ENCODE data around the gene UBE2G1. TPM values are rescaled to one million over a fixed set of nuclear protein-coding genes. Genes with fewer than 3 reads are reported as not detected.

Gene UBE2G1
- total RNA-seq, 2 experiments from 2014 or later, result 51.0 to 52.9 TPM

- intact Hi-C loops (cut with DNase I, micrococcal nuclease), result no loop called here
- H3K4me1 Mint-ChIP-seq, result peaks cover 55% of the 10 kb centered on the region
These were observed 48.9 kb downstream of the UBE2G1 start for GRCh38 chr17:4317610-4318009.

GRCh38 chr17:4316648-4317047 is 49.8 kb downstream of the UBE2G1 start:
- H3K27me3 Mint-ChIP-seq, result no peaks in the 10 kb centered on the region
- peaks cover 60% of the 10 kb centered on the region for H3K4me1 Mint-ChIP-seq
- no peak for DNase-seq
- no peaks in the 10 kb centered on the region for H3K9me3 Mint-ChIP-seq (ENCODE audit: low read depth)
- no peak overlapping the region for H3K4me3 Mint-ChIP-seq
- no peak for ATAC-seq
- intact Hi-C loops (cut with DNase I, micrococcal nuclease), result no loop called here
- H3K27ac Mint-ChIP-seq, result no peak overlapping the region
- ChIA-PET CTCF (interaction anchor here (0.6 to 1.6 kb wide), 3 partner anchors 11 to 101 kb away, joined by 3 to 5 read pairs (median 4); no protein-coding TSS in a partner anchor), POLR2A (no interaction called here)
- H3K36me3 Mint-ChIP-seq (ENCODE audit: low read depth), result peaks cover 5% of the 10 kb centered on the region

More at GRCh38 chr17:4317610-4318009, 48.9 kb downstream of the UBE2G1 start:
- Mint-ChIP-seq H3K36me3 (ENCODE audit: low read depth) (peaks cover 5% of the 10 kb centered on the region), H3K9me3 (ENCODE audit: low read depth) (no peaks in the 10 kb centered on the region), H3K27ac (no peak overlapping the region), H3K4me3 (no peak overlapping the region), H3K27me3 (no peaks in the 10 kb centered on the region)
- ChIA-PET CTCF (interaction anchor here (1.4 to 1.5 kb wide), 2 partner anchors 10 to 13 kb away, joined by 3 to 4 read pairs; no protein-coding TSS in a partner anchor), POLR2A (no interaction called here)
- ATAC-seq (no peak), DNase-seq (no peak)

GRCh38 chr17:4314618-4315017 is 51.9 kb downstream of the UBE2G1 start:
- intact Hi-C loops (cut with DNase I, micrococcal nuclease), result no loop called here
- Mint-ChIP-seq H3K27me3 (no peaks in the 10 kb centered on the region), H3K9me3 (ENCODE audit: low read depth) (no peaks in the 10 kb centered on the region), H3K27ac (peak overlapping the region; percentile 43), H3K4me1 (peaks cover 75% of the 10 kb centered on the region), H3K36me3 (ENCODE audit: low read depth) (peaks cover 5% of the 10 kb centered on the region), H3K4me3 (no peak overlapping the region)
- ATAC-seq (no peak), DNase-seq (no peak)
- CTCF ChIA-PET, result no interaction called here
- POLR2A ChIA-PET, result no interaction called here

- Mint-ChIP-seq H3K36me3 (ENCODE audit: low read depth) (peaks cover 5% of the 10 kb centered on the region), H3K9me3 (ENCODE audit: low read depth) (no peaks in the 10 kb centered on the region), H3K4me1 (peaks cover 74% of the 10 kb centered on the region), H3K27ac (peak overlapping the region; percentile 37), H3K27me3 (no peaks in the 10 kb centered on the region), H3K4me3 (no peak overlapping the region)
- ATAC-seq, result no peak
- intact Hi-C loops (cut with DNase I, micrococcal nuclease), result no loop called here
- no peak for DNase-seq
- ChIA-PET POLR2A (no interaction called here), CTCF (no interaction called here)
These were observed 52.3 kb downstream of the UBE2G1 start for GRCh38 chr17:4314179-4314578.

DNA sequence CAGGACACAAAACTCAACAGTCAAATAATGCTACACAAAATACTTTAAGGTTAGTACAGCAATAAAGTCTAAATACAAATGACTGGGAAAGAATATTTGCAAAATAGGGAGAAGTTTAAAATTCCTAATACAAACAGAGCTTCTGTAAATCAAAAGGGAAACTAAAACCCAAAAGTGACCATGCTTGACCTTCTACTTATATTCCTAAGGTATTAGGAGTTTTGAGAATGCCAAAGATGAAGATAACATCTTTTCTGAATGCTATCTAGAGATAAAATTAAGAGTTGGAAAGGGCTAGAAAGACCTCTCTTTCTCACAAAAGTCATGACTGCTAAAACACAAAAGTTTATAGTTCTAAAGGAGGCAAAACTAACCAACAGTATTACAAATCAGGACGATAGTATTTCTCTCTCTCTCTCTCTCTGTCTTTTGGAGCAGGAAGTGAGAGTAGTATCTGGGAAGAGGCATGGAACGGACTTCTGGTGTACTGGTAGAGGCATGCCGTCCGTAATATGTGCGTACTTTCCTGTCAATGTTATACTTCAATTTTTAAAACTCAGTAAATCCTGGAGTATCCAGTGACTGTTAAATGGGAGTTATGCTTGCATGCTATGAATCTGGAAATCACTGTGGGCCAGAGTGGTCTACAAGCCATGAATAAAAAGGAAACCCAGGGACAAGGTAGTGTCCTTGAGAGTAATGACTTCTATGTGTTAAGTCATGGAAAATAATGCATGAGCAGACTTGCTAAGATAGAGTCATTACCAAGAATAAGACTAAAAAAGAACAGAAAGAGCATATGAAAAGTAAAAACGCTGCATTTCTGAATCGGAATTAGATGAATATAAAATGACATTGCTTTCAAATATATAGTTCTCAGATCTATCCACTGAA is 53.0 kb downstream of the UBE2G1 start:
- DNase-seq (no peak), ATAC-seq (peak; percentile 51)
- Mint-ChIP-seq H3K27me3 (no peaks in the 10 kb centered on the region), H3K9me3 (ENCODE audit: low read depth) (no peaks in the 10 kb centered on the region), H3K36me3 (ENCODE audit: low read depth) (peaks cover 5% of the 10 kb centered on the region), H3K4me1 (peaks cover 73% of the 10 kb centered on the region), H3K4me3 (no peak overlapping the region), H3K27ac (peak overlapping the region; percentile 37)
- intact Hi-C loops (cut with DNase I, micrococcal nuclease), result no loop called here
- POLR2A ChIA-PET, result no interaction called here
- CTCF ChIA-PET, result no interaction called here

GRCh38 chr17:4310354-4311060 is 56.0 kb downstream of the UBE2G1 start:
- Mint-ChIP-seq H3K4me3 (no peak overlapping the region), H3K27me3 (no peaks in the 10 kb centered on the region), H3K27ac (peak overlapping the region; percentile 51), H3K4me1 (peaks cover 64% of the 10 kb centered on the region), H3K9me3 (ENCODE audit: low read depth) (no peaks in the 10 kb centered on the region), H3K36me3 (ENCODE audit: low read depth) (peaks cover 4% of the 10 kb centered on the region)
- DNase-seq (no peak), ATAC-seq (no peak)
- intact Hi-C loops (cut with DNase I, micrococcal nuclease), result no loop called here
- CTCF ChIA-PET, result no interaction called here
- POLR2A ChIA-PET, result no interaction called here

DNA sequence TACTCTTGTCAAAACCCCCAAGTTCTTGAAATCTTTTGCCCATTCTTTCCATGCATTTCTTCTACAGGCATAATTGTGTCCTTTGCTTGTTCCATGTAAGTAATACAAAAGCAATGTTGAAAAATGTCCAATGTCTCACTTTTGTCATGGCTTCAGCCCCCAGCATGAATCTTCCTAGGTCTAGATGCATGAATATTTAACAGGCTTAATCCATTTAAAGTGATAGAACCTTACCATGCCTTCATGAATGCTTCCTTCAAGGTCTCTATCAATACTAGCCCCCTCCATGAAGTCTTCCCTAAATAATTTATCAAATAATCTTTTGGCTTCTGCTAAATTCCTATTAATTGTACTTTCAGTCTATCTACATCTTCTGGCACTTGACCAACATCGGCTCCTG is 56.6 kb downstream of the UBE2G1 start:
- H3K4me3 Mint-ChIP-seq, result no peak overlapping the region
- POLR2A ChIA-PET, result no interaction called here
- H3K27me3 Mint-ChIP-seq, result no peaks in the 10 kb centered on the region

GRCh38 chr17:4307179-4307930 is 59.1 kb downstream of the UBE2G1 start:
- Mint-ChIP-seq H3K9me3 (ENCODE audit: low read depth) (no peaks in the 10 kb centered on the region), H3K4me1 (peaks cover 38% of the 10 kb centered on the region), H3K4me3 (no peak overlapping the region), H3K27me3 (no peaks in the 10 kb centered on the region), H3K27ac (peak overlapping the region; percentile 16), H3K36me3 (ENCODE audit: low read depth) (peaks cover 7% of the 10 kb centered on the region)
- CTCF ChIA-PET, result interaction anchor here (0.6 to 1.5 kb wide), 5 partner anchors 10 to 93 kb away, joined by 3 to 4 read pairs (median 4); no protein-coding TSS in a partner anchor
- POLR2A ChIA-PET, result no interaction called here
- no peak for ATAC-seq
- intact Hi-C loops (cut with DNase I, micrococcal nuclease), result no loop called here
- DNase-seq, result no peak

More for the DNA sequence above, 56.6 kb downstream of the UBE2G1 start:
- intact Hi-C loops (cut with DNase I, micrococcal nuclease), result no loop called here
- ATAC-seq (no peak), DNase-seq (no peak)
- H3K9me3 Mint-ChIP-seq (ENCODE audit: low read depth), result no peaks in the 10 kb centered on the region
- H3K4me1 Mint-ChIP-seq, result peaks cover 61% of the 10 kb centered on the region
- H3K36me3 Mint-ChIP-seq (ENCODE audit: low read depth), result peaks cover 5% of the 10 kb centered on the region
- CTCF ChIA-PET, result no interaction called here
- peak overlapping the region; percentile 51 for H3K27ac Mint-ChIP-seq

DNA sequence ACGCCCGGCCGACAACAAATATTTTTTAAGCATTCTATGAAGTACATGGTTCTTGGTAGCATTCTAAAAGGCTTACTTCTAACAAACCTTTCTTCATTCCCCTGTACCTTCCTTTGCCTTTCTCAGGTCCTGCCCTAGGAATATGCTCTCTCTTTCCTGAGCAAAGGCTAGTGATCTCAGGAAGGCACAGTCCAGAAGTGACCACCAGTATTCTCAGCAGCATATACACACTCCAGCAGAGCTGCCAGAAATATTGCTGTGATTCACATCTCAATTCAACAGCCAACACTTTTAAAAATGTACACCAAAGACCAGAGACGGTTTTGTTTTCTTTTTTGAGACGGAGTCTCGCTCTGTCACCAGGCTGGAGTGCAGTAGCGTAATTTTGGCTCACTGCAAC is 61.3 kb downstream of the UBE2G1 start:
- Mint-ChIP-seq H3K27ac (no peak overlapping the region), H3K4me3 (no peak overlapping the region)
- CTCF ChIA-PET, result interaction anchor here (0.9 to 1.4 kb wide), 6 partner anchors 13 to 89 kb away, joined by 3 to 5 read pairs (median 4); no protein-coding TSS in a partner anchor

DNA sequence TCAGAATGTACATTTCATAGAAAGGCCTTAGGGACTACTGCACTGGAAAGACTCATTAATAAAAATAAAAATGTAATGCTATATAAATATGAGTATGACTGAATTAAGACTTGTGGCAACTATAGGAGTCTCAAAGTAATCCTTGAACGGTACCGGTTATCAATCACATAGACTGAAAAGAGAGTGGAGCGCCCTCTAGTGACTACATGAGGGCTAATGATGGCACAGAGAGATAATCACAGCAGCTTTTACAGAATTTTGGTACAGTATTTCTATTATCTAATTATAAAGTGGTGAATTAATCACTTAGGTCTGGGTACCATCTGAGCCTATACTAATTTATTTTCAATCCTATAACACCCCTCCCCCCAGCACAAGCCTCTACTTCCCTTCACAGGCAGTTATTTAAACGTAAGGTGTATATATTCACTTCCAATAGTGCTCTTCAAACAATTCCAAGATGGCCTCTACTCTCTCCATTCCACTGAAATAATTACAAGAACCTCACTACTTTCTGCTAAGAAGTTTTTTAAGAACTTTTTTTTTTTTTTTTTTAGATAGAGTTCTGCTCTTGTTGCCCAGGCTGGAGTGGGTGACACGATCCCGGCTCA is 62.0 kb downstream of the UBE2G1 start:
- DNase-seq (peak; percentile 73), ATAC-seq (peak; percentile 88)
- H3K9me3 Mint-ChIP-seq (ENCODE audit: low read depth), result no peaks in the 10 kb centered on the region
- intact Hi-C loops (cut with DNase I, micrococcal nuclease), result loop anchor here (1.0 kb wide), 2 partner anchors 89 to 109 kb away; no protein-coding TSS in a partner anchor
- H3K4me1 Mint-ChIP-seq, result peaks cover 13% of the 10 kb centered on the region
- no peak overlapping the region for H3K4me3 Mint-ChIP-seq
- ChIA-PET CTCF (interaction anchor here (0.6 to 1.7 kb wide), 11 partner anchors 9 to 89 kb away, joined by 3 to 8 read pairs (median 4); no protein-coding TSS in a partner anchor), POLR2A (no interaction called here)
- H3K27me3 Mint-ChIP-seq, result no peaks in the 10 kb centered on the region
- H3K27ac Mint-ChIP-seq, result no peak overlapping the region
- H3K36me3 Mint-ChIP-seq (ENCODE audit: low read depth), result peaks cover 11% of the 10 kb centered on the region

More for the DNA sequence above, 61.3 kb downstream of the UBE2G1 start:
- H3K4me1 Mint-ChIP-seq, result peaks cover 20% of the 10 kb centered on the region
- ATAC-seq (no peak), DNase-seq (no peak)
- H3K36me3 Mint-ChIP-seq (ENCODE audit: low read depth), result peaks cover 11% of the 10 kb centered on the region
- intact Hi-C loops (cut with DNase I, micrococcal nuclease), result no loop called here
- no peaks in the 10 kb centered on the region for H3K9me3 Mint-ChIP-seq (ENCODE audit: low read depth)
- POLR2A ChIA-PET, result no interaction called here
- H3K27me3 Mint-ChIP-seq, result no peaks in the 10 kb centered on the region

DNA sequence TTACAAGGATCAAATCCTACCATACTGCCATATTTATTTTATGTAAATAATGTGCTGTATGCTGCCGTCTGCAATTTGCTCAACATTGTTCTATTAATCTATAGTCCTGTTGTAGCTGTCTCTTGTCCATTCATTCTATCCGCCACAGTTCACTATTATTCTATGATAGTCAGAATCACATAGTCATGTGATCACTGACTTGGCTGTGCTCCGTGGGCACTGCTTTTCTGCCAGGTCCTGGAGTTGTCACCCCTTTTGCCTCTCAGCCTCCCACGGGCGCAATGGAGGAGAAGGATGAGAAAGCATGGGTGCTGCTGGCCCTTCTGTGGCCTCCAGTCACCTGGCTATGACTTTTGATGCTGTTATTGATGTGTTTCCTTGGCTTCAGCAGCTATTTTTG is 65.4 kb downstream of the UBE2G1 start:
- H3K36me3 Mint-ChIP-seq (ENCODE audit: low read depth), result peaks cover 12% of the 10 kb centered on the region
- DNase-seq (no peak), ATAC-seq (no peak)
- H3K4me3 Mint-ChIP-seq, result no peak overlapping the region
- H3K4me1 Mint-ChIP-seq, result peaks cover 7% of the 10 kb centered on the region
- H3K27ac Mint-ChIP-seq, result no peak overlapping the region
- ChIA-PET POLR2A (no interaction called here), CTCF (interaction anchor here (1.0 kb wide), 1 partner anchor 88 kb away, joined by 3 read pairs; no protein-coding TSS in a partner anchor)
- no peaks in the 10 kb centered on the region for H3K9me3 Mint-ChIP-seq (ENCODE audit: low read depth)
- no peaks in the 10 kb centered on the region for H3K27me3 Mint-ChIP-seq
- intact Hi-C loops (cut with DNase I, micrococcal nuclease), result no loop called here
